Fibroblast of mammary gland (primary cell): ENCODE measurements around the gene SMG6.

Source experiments
- DNase-seq: peaks from one replicate; pipeline ENCODE4 v3.0.0-alpha.2; 2010; ENCODE audit warnings: low read depth
- H3K4me3 ChIP-seq: 2 replicates; pipeline ENCODE4 v1.5.1; 2011; ENCODE audit warnings: low read depth, mild to moderate bottlenecking, low read length, moderate library complexity; ENCODE audit not compliant: control insufficient read depth
- CTCF ChIP-seq: conservative IDR thresholded peaks from 2 replicates; pipeline ENCODE4 v1.5.1; 2011; ENCODE audit warnings: low read depth, low read length, inconsistent platforms; ENCODE audit not compliant: control insufficient read depth, insufficient read depth

The SMG6 gene

GRCh38 chr17:2190014-2190413 lies 113.6 kb downstream of the SMG6 start:
- TF ChIP-seq CTCF = no peak
- DNase-seq = peak; percentile 61
- H3K4me3 ChIP-seq = no peak overlapping the region

GRCh38 chr17:2188971-2189630 lies 114.5 kb downstream of the SMG6 start:
- peak; percentile 67 for DNase-seq
- no peak overlapping the region for H3K4me3 ChIP-seq
- TF ChIP-seq CTCF = no peak

- TF ChIP-seq CTCF = no peak
- H3K4me3 ChIP-seq = no peak overlapping the region
- DNase-seq = no peak
Measured at GRCh38 chr17:2187758-2188157, 115.8 kb downstream of the SMG6 start.

GRCh38 chr17:2186937-2187336 lies 116.6 kb downstream of the SMG6 start:
- no peak for DNase-seq
- no peak overlapping the region for H3K4me3 ChIP-seq
- no peak for TF ChIP-seq CTCF

- H3K4me3 ChIP-seq = no peak overlapping the region
- TF ChIP-seq CTCF = no peak
- no peak for DNase-seq
Measured at GRCh38 chr17:2184993-2185931, 118.3 kb downstream of the SMG6 start.

GRCh38 chr17:2183346-2183745 lies 120.2 kb downstream of the SMG6 start:
- DNase-seq = no peak
- no peak for TF ChIP-seq CTCF

More at GRCh38 chr17:2183346-2183745, 120.2 kb downstream of the SMG6 start:
- H3K4me3 ChIP-seq = no peak overlapping the region
